Osteoblast (primary cell): ENCODE data around the gene DACH1. TPM values are rescaled to one million over a fixed set of nuclear protein-coding genes. Genes with fewer than 3 reads are reported as not detected.

Experiments
- DNase-seq: peaks from one replicate; pipeline ENCODE4 v3.0.0; 2011; ENCODE audit warnings: low spot score, mixed read lengths; ENCODE audit not compliant: insufficient read length; ENCODE audit errors: missing footprints
- H2AFZ ChIP-seq: 2 replicates; pipeline ENCODE4 v1.6.0; 2011; ENCODE audit warnings: mild to moderate bottlenecking, low read length
- H3K27ac ChIP-seq: 2 replicates; pipeline ENCODE4 v1.5.1; 2011; ENCODE audit warnings: mild to moderate bottlenecking, low read depth, low read length, moderate library complexity
- H3K27me3 ChIP-seq: 2 replicates; pipeline ENCODE4 v1.6.0; 2012; ENCODE audit warnings: mild to moderate bottlenecking, control low read depth, inconsistent platforms, low read length, moderate library complexity; ENCODE audit not compliant: insufficient read depth
- H3K36me3 ChIP-seq: 2 replicates; pipeline ENCODE4 v1.5.1; 2011; ENCODE audit warnings: mild to moderate bottlenecking, low read length, control low read depth, moderate library complexity; ENCODE audit not compliant: insufficient read depth
- H3K4me1 ChIP-seq: 2 replicates; pipeline ENCODE4 v1.5.1; 2011; ENCODE audit warnings: mild to moderate bottlenecking, low read length, control low read depth, moderate library complexity; ENCODE audit not compliant: insufficient read depth
- H3K4me2 ChIP-seq: 2 replicates; pipeline ENCODE4 v1.6.0; 2011; ENCODE audit warnings: mild to moderate bottlenecking, low read length; ENCODE audit not compliant: insufficient read depth
- H3K4me3 ChIP-seq: fragments of 200-600 bp; sonication (generic); 3 replicates; pipeline ENCODE4 v1.5.1; 2012; ENCODE audit warnings: mild to moderate bottlenecking, low read length, inconsistent platforms; ENCODE audit not compliant: insufficient read depth
- H3K79me2 ChIP-seq: 2 replicates; pipeline ENCODE4 v1.6.0; 2012; ENCODE audit warnings: mild to moderate bottlenecking, low read length, control low read depth, inconsistent platforms; ENCODE audit not compliant: insufficient read depth
- H3K9me3 ChIP-seq: 2 replicates; pipeline ENCODE4 v1.5.1; 2011; ENCODE audit warnings: low read depth, low read length, control low read depth
- H4K20me1 ChIP-seq: 2 replicates; pipeline ENCODE4 v1.6.0; 2012; ENCODE audit warnings: mild to moderate bottlenecking, low read length, control low read depth; ENCODE audit not compliant: insufficient read depth
- total RNA-seq: library from RNA; depleted of rRNA; stranded (reverse); fragments of >200 nt; gene quantifications from 2 replicates; pipeline ENCODE4 v1.2.3, GENCODE V29; 2012
- TF ChIP-seq, protein P1 (sequence below): IDR thresholded peaks from 2 replicates; pipeline ENCODE4 v1.5.1; 2011; ENCODE audit warnings: mild to moderate bottlenecking, low read depth, low read length, moderate library complexity; ENCODE audit errors: extremely low read depth

DACH1 gene
- total RNA-seq, 1 donor = not detected

DNA sequence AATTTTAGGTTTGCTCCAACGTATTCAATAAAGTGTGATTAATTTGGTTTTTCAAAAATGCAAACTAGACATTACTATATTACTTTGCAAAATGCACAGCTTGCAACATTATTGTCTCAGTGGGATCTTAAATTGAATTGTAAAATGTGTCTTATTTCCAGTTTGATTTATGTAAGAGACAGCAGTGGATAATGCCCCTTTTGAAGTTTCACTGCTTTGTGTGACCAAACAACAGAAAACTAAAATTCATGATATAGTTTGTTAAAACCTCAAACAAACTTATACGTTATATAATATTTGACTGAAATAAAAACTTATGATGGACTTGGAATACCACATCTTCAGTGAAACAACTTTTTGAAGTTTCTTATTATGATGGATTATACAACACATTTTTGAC lies 279.8 kb downstream of the DACH1 start:
- Histone ChIP-seq H3K4me2 (no peak overlapping the region), H3K79me2 (no peaks in the 10 kb centered on the region), H4K20me1 (no peaks in the 10 kb centered on the region), H3K9me3 (peaks cover 3% of the 10 kb centered on the region), H3K27me3 (no peaks in the 10 kb centered on the region), H3K4me1 (no peaks in the 10 kb centered on the region), H3K36me3 (no peaks in the 10 kb centered on the region), H3K4me3 (no peak overlapping the region), H3K27ac (no peak overlapping the region), H2AFZ (no peak overlapping the region)
- TF ChIP-seq, protein P1, sequence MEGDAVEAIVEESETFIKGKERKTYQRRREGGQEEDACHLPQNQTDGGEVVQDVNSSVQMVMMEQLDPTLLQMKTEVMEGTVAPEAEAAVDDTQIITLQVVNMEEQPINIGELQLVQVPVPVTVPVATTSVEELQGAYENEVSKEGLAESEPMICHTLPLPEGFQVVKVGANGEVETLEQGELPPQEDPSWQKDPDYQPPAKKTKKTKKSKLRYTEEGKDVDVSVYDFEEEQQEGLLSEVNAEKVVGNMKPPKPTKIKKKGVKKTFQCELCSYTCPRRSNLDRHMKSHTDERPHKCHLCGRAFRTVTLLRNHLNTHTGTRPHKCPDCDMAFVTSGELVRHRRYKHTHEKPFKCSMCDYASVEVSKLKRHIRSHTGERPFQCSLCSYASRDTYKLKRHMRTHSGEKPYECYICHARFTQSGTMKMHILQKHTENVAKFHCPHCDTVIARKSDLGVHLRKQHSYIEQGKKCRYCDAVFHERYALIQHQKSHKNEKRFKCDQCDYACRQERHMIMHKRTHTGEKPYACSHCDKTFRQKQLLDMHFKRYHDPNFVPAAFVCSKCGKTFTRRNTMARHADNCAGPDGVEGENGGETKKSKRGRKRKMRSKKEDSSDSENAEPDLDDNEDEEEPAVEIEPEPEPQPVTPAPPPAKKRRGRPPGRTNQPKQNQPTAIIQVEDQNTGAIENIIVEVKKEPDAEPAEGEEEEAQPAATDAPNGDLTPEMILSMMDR = no peak
- DNase-seq = no peak

DNA sequence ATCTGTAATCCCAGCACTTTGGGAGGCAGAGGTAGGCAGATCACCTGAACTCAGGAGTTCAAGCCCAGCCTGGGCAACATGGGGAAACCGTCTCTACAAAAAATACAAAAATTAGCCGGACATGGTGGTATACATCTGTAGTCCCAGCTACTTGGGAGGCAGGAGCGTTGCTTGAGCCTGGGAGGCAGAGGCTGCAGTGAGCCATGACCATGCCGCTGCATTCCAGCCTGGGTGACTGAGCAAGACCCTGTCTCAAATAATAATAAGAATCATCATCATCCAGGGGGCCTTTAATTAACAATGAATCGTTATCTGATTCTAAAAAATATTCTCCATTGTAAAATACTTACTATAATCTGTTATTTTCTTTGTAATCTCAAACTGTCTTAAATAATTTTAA lies 283.4 kb downstream of the DACH1 start:
- DNase-seq = no peak
- H3K4me2 ChIP-seq = no peak overlapping the region
- no peak overlapping the region for H3K27ac ChIP-seq
- H3K79me2 ChIP-seq = no peaks in the 10 kb centered on the region
- no peaks in the 10 kb centered on the region for H3K36me3 ChIP-seq
- peaks cover 3% of the 10 kb centered on the region for H3K9me3 ChIP-seq
- H2AFZ ChIP-seq = no peak overlapping the region
- H3K27me3 ChIP-seq = no peaks in the 10 kb centered on the region
- no peaks in the 10 kb centered on the region for H4K20me1 ChIP-seq
- H3K4me3 ChIP-seq = no peak overlapping the region
- TF ChIP-seq, protein P1 = no peak
- no peaks in the 10 kb centered on the region for H3K4me1 ChIP-seq

DNA sequence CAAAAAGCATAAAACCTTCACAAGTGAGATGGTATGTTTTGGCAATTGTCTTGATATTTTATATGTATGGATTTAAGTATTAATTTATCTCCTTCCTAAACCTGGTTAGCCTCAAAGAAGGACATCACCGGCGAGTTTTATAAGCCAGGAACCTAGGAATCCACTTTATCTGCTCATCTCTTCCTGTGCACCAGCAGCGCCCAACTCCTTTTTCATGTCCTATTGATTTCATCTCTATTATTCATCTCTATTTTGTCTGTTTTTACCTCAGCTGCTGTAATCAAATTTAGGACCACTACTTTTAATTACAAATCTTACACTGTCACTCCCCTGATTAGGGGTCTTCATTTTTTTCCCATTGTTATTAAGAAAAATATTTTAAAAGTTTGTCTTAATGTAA lies 286.4 kb downstream of the DACH1 start:
- TF ChIP-seq, protein P1 = no peak
- H3K27ac ChIP-seq = no peak overlapping the region

DNA sequence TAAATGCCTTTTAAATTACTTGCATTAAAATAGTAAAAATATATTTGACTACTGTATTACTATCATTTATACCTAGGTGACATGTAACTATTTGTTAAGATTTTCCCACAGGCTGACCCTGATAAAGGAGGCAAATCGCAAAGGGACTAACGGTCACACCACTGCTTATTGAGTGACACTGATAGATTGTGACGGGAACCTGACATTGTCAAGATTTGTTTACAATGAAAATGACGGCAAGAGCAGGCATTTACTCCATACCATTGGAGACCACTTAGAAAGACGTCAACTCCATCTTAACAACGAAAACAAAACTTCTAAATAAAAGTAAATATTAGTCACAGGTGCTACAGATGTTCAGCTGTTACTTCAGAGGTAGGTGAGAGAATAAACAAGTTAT lies 289.0 kb downstream of the DACH1 start:
- Histone ChIP-seq H3K27ac (no peak overlapping the region), H2AFZ (no peak overlapping the region), H3K79me2 (no peaks in the 10 kb centered on the region), H4K20me1 (no peaks in the 10 kb centered on the region), H3K4me3 (no peak overlapping the region), H3K4me1 (no peaks in the 10 kb centered on the region), H3K9me3 (peaks cover 1% of the 10 kb centered on the region), H3K36me3 (no peaks in the 10 kb centered on the region), H3K4me2 (no peak overlapping the region), H3K27me3 (no peaks in the 10 kb centered on the region)
- TF ChIP-seq, protein P1 = no peak
- no peak for DNase-seq

More for the DNA sequence above, 286.4 kb downstream of the DACH1 start:
- Histone ChIP-seq H3K79me2 (no peaks in the 10 kb centered on the region), H3K4me2 (no peak overlapping the region), H3K36me3 (no peaks in the 10 kb centered on the region), H3K9me3 (peaks cover 4% of the 10 kb centered on the region), H3K27me3 (no peaks in the 10 kb centered on the region), H2AFZ (no peak overlapping the region), H4K20me1 (no peaks in the 10 kb centered on the region), H3K4me1 (no peaks in the 10 kb centered on the region), H3K4me3 (no peak overlapping the region)
- DNase-seq = no peak
